Neural progenitor cell (in vitro differentiated cells): Measurements from ENCODE around the gene TLL1. TPM values are rescaled to one million over a fixed set of nuclear protein-coding genes. Genes with fewer than 3 reads are reported as not detected.

Source experiments
- DNase-seq: peaks from one replicate; pipeline ENCODE4 v3.0.0-alpha.2; 2016; ENCODE audit warnings: low spot score
- H2AFZ ChIP-seq: fragments of 200-600 bp; sonication (generic); replicated peaks from 2 replicates; pipeline ENCODE4 v1.6.1; 2016; ENCODE audit warnings: antibody characterized with exemption
- H3F3A ChIP-seq: fragments of 200-600 bp; sonication (generic); 2 replicates; pipeline ENCODE4 v1.6.1; 2016; ENCODE audit warnings: antibody characterized with exemption, low read depth
- H3K27ac ChIP-seq: fragments of 200-600 bp; sonication (generic); 2 replicates; pipeline ENCODE4 v1.5.1; 2016; ENCODE audit warnings: mild to moderate bottlenecking
- H3K27me3 ChIP-seq: fragments of 200-600 bp; sonication (generic); 2 replicates; pipeline ENCODE4 v1.6.1; 2016; ENCODE audit warnings: mild to moderate bottlenecking, moderate library complexity
- H3K36me3 ChIP-seq: fragments of 200-600 bp; sonication (generic); 2 replicates; pipeline ENCODE4 v1.5.1; 2016
- H3K4me1 ChIP-seq: fragments of 200-600 bp; sonication (generic); 2 replicates; pipeline ENCODE4 v1.6.1; 2016; ENCODE audit warnings: mixed run types
- H3K4me2 ChIP-seq: fragments of 200-600 bp; sonication (generic); 2 replicates; pipeline ENCODE4 v1.6.1; 2016
- H3K4me3 ChIP-seq: fragments of 200-600 bp; sonication (generic); 2 replicates; pipeline ENCODE4 v1.5.1; 2016
- H3K79me2 ChIP-seq: fragments of 200-600 bp; sonication (generic); 2 replicates; pipeline ENCODE4 v1.6.1; 2016; ENCODE audit warnings: low read depth
- H3K9ac ChIP-seq: fragments of 200-600 bp; sonication (generic); 2 replicates; pipeline ENCODE4 v1.6.1; 2016
- H3K9me3 ChIP-seq: fragments of 200-600 bp; sonication (generic); 2 replicates; pipeline ENCODE4 v1.5.1; 2016; ENCODE audit warnings: low read depth
- H4K20me1 ChIP-seq: fragments of 200-600 bp; sonication (generic); 2 replicates; pipeline ENCODE4 v1.6.1; 2016; ENCODE audit warnings: low read depth
- H3K27ac Mint-ChIP-seq: 3 replicates; pipeline ENCODE4 v1.8.0; 2021; ENCODE audit warnings: mixed read lengths
- H3K27me3 Mint-ChIP-seq: 2 replicates; pipeline ENCODE4 v1.8.0; 2022; ENCODE audit warnings: low read depth, mild to moderate bottlenecking, inconsistent platforms, moderate library complexity, mixed read lengths; ENCODE audit not compliant: insufficient read depth
- H3K36me3 Mint-ChIP-seq: 3 replicates; pipeline ENCODE4 v1.8.0; 2021; ENCODE audit warnings: mixed read lengths
- H3K4me1 Mint-ChIP-seq: 3 replicates; pipeline ENCODE4 v1.8.0; 2021; ENCODE audit warnings: mixed read lengths
- H3K4me3 Mint-ChIP-seq: 3 replicates; pipeline ENCODE4 v1.8.0; 2021; ENCODE audit warnings: mild to moderate bottlenecking, moderate library complexity, mixed read lengths
- H3K9me3 Mint-ChIP-seq: 3 replicates; pipeline ENCODE4 v1.8.0; 2020; ENCODE audit warnings: mixed read lengths
- CTCF ChIP-seq: fragments of 200-600 bp; sonication (generic); IDR thresholded peaks from 2 replicates; pipeline ENCODE4 v1.5.1; 2017; ENCODE audit warnings: antibody characterized with exemption, mild to moderate bottlenecking
- EZH2 ChIP-seq: fragments of 200-600 bp; sonication (generic); IDR thresholded peaks from 2 replicates; pipeline ENCODE4 v1.6.1; 2017; ENCODE audit warnings: antibody characterized with exemption, mild to moderate bottlenecking, moderate library complexity
- EZH2phosphoT487 ChIP-seq: fragments of 200-600 bp; sonication (generic); IDR thresholded peaks from 2 replicates; pipeline ENCODE4 v1.6.1; 2017; ENCODE audit warnings: antibody characterized with exemption
- total RNA-seq: library from RNA; depleted of rRNA; stranded (reverse); fragments of >200 nt; gene quantifications from 2 replicates; pipeline ENCODE4 v1.2.3, GENCODE V29; 2015; ENCODE audit warnings: low replicate concordance

TLL1 gene
- total RNA-seq, 1 donor from 2014 or later: 0.22 TPM

GRCh38 chr4:166066936-166067335 is 193.9 kb downstream of the TLL1 start:
- no peaks in the 10 kb centered on the region for H3K79me2 ChIP-seq
- Mint-ChIP-seq H3K9me3 (peaks cover 3% of the 10 kb centered on the region), H3K27ac (no peak overlapping the region), H3K27me3 (peaks cover 2% of the 10 kb centered on the region), H3K36me3 (no peaks in the 10 kb centered on the region), H3K4me3 (no peak overlapping the region), H3K4me1 (no peaks in the 10 kb centered on the region)
- no peaks in the 10 kb centered on the region for H3K36me3 ChIP-seq
- DNase-seq: no peak
- TF ChIP-seq EZH2: no peak
- no peak for TF ChIP-seq EZH2phosphoT487
- no peak for TF ChIP-seq CTCF
- H2AFZ ChIP-seq: no peak overlapping the region
- no peaks in the 10 kb centered on the region for H3K9me3 ChIP-seq
- H3K4me3 ChIP-seq: no peak overlapping the region
- no peak overlapping the region for H3K9ac ChIP-seq
- no peak overlapping the region for H3K27ac ChIP-seq
- H3K4me1 ChIP-seq: no peaks in the 10 kb centered on the region
- no peaks in the 10 kb centered on the region for H3K27me3 ChIP-seq
- H3F3A ChIP-seq: no peaks in the 10 kb centered on the region
- no peaks in the 10 kb centered on the region for H4K20me1 ChIP-seq
- H3K4me2 ChIP-seq: no peak overlapping the region

GRCh38 chr4:166067915-166068314 is 194.9 kb downstream of the TLL1 start:
- H3K79me2 ChIP-seq: no peaks in the 10 kb centered on the region
- H3K4me2 ChIP-seq: no peak overlapping the region
- TF ChIP-seq EZH2phosphoT487 (no peak), CTCF (no peak), EZH2 (no peak)
- no peak overlapping the region for H3K4me3 Mint-ChIP-seq
- H3K27ac Mint-ChIP-seq: no peak overlapping the region
- H3K27ac ChIP-seq: no peak overlapping the region
- no peaks in the 10 kb centered on the region for H3K9me3 ChIP-seq
- H3K9ac ChIP-seq: no peak overlapping the region
- no peaks in the 10 kb centered on the region for H3K9me3 Mint-ChIP-seq
- H3K36me3 ChIP-seq: no peaks in the 10 kb centered on the region
- no peaks in the 10 kb centered on the region for H3K27me3 ChIP-seq
- H3K4me1 ChIP-seq: no peaks in the 10 kb centered on the region
- H3F3A ChIP-seq: no peaks in the 10 kb centered on the region
- no peak overlapping the region for H3K4me3 ChIP-seq
- H2AFZ ChIP-seq: no peak overlapping the region
- H3K4me1 Mint-ChIP-seq: no peaks in the 10 kb centered on the region
- no peaks in the 10 kb centered on the region for H3K27me3 Mint-ChIP-seq
- H3K36me3 Mint-ChIP-seq: no peaks in the 10 kb centered on the region
- no peak for DNase-seq
- H4K20me1 ChIP-seq: no peaks in the 10 kb centered on the region

GRCh38 chr4:166073783-166074182 is 200.7 kb downstream of the TLL1 start:
- Histone ChIP-seq H3K4me1 (no peaks in the 10 kb centered on the region), H3K27ac (no peak overlapping the region), H3K27me3 (no peaks in the 10 kb centered on the region), H3K79me2 (no peaks in the 10 kb centered on the region), H3K9me3 (no peaks in the 10 kb centered on the region), H3K4me2 (no peak overlapping the region), H4K20me1 (no peaks in the 10 kb centered on the region), H3F3A (no peaks in the 10 kb centered on the region), H3K4me3 (no peak overlapping the region), H2AFZ (no peak overlapping the region), H3K36me3 (no peaks in the 10 kb centered on the region), H3K9ac (no peak overlapping the region)
- H3K27me3 Mint-ChIP-seq: no peaks in the 10 kb centered on the region
- no peak overlapping the region for H3K27ac Mint-ChIP-seq
- H3K9me3 Mint-ChIP-seq: no peaks in the 10 kb centered on the region
- TF ChIP-seq EZH2 (no peak), EZH2phosphoT487 (no peak), CTCF (no peak)
- H3K36me3 Mint-ChIP-seq: no peaks in the 10 kb centered on the region
- no peak for DNase-seq
- no peaks in the 10 kb centered on the region for H3K4me1 Mint-ChIP-seq
- H3K4me3 Mint-ChIP-seq: no peak overlapping the region

GRCh38 chr4:166075599-166075998 is 202.6 kb downstream of the TLL1 start:
- Mint-ChIP-seq H3K27ac (no peak overlapping the region), H3K4me3 (no peak overlapping the region), H3K36me3 (no peaks in the 10 kb centered on the region), H3K27me3 (peaks cover 2% of the 10 kb centered on the region), H3K4me1 (no peaks in the 10 kb centered on the region), H3K9me3 (no peaks in the 10 kb centered on the region)
- Histone ChIP-seq H3K9me3 (no peaks in the 10 kb centered on the region), H3K27me3 (no peaks in the 10 kb centered on the region), H3K79me2 (no peaks in the 10 kb centered on the region), H3K36me3 (no peaks in the 10 kb centered on the region), H3K9ac (no peak overlapping the region), H3K4me2 (no peak overlapping the region), H3F3A (no peaks in the 10 kb centered on the region), H3K27ac (no peak overlapping the region), H3K4me3 (no peak overlapping the region), H4K20me1 (no peaks in the 10 kb centered on the region), H3K4me1 (no peaks in the 10 kb centered on the region), H2AFZ (no peak overlapping the region)
- TF ChIP-seq CTCF (no peak), EZH2phosphoT487 (no peak), EZH2 (no peak)
- DNase-seq: no peak
